Cardiac fibroblast (primary cell): ENCODE measurements around the gene VDR.
A peak's percentile ranks its signal among the peaks of the same experiment; 100 is the strongest.

Source experiments
- DNase-seq, 2 donors: peaks; one replicate each; pipeline versions ENCODE4 v3.0.0 to v3.0.0-alpha.2; 2010; ENCODE audit warnings: low read depth in 2 of 2
- H3K4me3 ChIP-seq, 2 donors: replicated peaks in 1 of 2; 1 replicate in 1 of 2; 2 replicates in 1 of 2; pipeline ENCODE4 v1.5.1; 2011; ENCODE audit warnings: low read depth in 2 of 2, low read length in 2 of 2, mild to moderate bottlenecking in 2 of 2, moderate library complexity in 1 of 2
- TF ChIP-seq, protein P1 (sequence below): IDR thresholded peaks from one replicate; pipeline ENCODE4 v1.5.1; 2011; ENCODE audit warnings: low read depth, mild to moderate bottlenecking, low read length, inconsistent platforms

The VDR gene

DNA sequence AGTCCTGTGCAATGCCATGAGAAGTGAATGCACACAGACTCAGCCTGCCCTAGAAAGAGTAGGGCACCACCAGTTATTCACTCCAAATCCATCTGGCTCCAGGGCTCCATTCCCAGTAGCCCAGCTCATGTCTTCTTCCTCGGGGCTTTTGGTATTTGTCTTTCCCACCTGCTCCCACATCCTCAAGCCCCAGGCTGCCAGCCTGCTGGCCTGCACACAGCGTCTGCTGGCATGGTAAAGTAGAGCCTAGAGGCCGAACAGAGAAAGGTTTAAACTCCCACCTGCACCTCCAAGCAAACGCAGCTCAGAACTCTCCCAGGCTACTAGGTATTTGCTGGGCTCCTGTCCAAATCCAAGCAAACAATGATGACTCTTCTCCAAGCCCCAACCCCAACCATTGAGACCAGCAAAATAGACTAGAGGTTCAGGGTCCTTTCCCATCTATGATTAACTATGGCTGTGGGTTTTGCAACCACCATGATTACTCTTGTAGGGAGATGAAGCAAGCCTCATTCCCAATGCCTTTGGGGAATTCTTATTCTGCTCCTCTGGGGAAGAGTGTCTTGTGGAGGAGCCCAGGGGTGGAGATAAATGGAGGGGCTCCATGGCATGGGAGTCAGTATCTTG lies 5.2 kb upstream of the VDR start:
- TF ChIP-seq, protein P1, sequence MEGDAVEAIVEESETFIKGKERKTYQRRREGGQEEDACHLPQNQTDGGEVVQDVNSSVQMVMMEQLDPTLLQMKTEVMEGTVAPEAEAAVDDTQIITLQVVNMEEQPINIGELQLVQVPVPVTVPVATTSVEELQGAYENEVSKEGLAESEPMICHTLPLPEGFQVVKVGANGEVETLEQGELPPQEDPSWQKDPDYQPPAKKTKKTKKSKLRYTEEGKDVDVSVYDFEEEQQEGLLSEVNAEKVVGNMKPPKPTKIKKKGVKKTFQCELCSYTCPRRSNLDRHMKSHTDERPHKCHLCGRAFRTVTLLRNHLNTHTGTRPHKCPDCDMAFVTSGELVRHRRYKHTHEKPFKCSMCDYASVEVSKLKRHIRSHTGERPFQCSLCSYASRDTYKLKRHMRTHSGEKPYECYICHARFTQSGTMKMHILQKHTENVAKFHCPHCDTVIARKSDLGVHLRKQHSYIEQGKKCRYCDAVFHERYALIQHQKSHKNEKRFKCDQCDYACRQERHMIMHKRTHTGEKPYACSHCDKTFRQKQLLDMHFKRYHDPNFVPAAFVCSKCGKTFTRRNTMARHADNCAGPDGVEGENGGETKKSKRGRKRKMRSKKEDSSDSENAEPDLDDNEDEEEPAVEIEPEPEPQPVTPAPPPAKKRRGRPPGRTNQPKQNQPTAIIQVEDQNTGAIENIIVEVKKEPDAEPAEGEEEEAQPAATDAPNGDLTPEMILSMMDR: no peak
- peak in 1 of 2 donors; percentile 49 for DNase-seq
- H3K4me3 ChIP-seq: no peak overlapping the region

DNA sequence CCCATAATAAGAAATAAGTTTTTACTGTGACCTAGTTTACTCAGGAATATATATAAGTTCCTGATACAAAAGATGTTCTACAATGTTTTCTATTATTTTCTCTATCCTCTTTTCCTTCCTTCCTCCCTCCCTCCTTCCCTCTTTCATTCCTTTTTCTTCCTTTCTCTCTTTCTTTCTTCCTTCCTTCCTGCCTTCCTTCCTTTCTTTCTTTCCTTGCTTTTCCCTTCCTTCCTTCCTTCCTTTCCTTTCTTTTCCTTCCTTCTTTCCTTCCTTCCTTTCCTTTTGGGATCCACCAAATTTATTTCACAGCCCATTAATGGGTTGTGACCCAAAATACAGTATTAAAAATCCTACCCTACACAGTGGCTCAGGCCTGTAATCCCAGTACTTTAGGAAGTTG lies 3.9 kb upstream of the VDR start:
- no peak overlapping the region for H3K4me3 ChIP-seq
- TF ChIP-seq, protein P1: no peak
- no peak for DNase-seq

DNA sequence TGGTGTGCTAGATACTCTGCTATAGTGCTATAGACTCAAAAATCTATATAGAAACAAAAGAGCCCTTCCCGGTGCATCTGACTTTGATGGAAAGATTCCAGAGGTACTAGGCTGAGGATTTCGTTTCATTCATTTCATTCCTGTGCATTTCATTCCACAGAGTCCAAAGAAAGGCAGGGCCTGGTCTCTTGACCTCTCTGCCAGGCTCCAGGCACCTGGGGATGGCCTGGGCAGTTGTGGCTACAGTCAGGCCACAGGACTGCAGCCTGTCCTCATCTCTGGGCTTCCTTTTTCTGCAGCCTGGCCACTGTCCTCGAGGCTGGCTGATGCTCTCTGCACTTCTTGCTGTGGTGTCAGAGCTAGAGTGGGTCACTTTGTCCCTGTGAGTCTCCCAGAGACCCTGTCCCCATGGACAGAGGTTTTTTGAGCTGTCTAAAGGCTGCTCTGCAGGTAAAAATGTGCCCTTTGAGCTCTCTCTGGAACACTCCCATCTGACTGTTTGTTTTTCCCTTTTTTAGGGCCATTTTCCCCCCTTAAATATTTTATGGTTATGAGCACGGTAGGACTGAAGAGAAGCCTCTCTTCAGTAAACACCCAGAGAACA lies 3.2 kb upstream of the VDR start:
- DNase-seq: no peak
- TF ChIP-seq, protein P1: no peak
- no peak overlapping the region for H3K4me3 ChIP-seq

DNA sequence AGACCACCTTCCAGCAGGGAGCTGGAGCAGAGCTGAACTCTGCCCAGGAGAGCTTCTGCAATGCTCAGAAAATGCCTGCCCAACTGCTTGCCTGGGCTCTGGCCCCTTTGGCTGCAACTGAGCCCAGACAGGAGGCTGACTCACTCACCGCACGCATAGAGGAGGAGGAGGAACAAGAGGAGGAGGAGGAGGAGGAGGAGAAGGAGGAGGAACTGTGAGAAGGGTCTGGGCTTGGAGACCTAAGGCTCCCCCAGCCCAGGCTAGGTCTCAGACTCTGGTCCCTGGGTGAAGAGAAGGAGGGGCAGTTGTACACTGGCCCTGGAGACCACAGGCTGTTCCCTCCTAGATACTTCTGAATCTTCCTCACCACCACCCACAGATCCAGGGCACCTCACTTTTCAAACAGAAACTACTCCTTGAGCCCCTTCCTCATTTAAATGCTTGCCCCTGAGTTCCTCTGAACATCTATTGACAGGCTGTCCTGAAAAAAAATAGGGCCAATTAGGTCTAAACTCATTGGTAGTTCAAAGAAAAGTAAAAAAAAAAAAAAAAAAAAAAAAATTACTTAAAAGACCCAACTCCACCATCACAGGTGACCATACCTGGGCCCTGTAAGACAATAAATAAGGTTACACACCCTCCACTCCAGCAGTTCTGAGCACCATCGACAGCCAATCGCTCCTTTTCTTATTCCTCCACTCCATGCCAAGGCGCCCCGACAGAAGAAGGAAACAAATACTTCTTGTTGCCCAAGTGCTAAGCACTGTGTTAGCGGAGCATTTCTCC lies 674 bp downstream of the VDR start:
- DNase-seq: peak; percentile 77 to 83
- TF ChIP-seq, protein P1: no peak

DNA sequence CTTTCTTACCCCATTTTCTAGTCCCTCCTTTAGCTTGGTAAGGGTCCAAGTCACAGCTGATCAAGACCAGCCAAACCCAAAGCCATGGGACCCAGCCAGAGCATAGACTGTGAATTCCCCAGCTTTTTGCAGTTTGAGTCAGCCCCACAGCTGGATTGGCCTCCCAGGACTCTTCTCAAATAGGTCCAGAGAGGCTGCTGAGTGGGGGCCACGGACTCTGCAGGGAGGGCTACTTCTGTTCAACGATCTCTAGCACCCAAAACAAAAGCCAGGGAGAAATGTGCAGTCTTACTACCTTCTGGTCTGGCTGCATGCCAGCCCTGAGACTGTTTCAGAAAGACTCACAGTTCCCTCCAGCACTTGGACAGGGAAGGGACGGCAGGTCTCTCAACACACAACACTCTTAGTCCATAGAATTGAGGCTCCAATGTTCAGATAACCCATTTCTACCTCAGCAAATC lies 1.6 kb downstream of the VDR start:
- DNase-seq: peak; percentile 70 to 80
- H3K4me3 ChIP-seq: peak overlapping the region; percentile 32 to 82
- TF ChIP-seq, protein P1: no peak

More for the DNA sequence above, 674 bp downstream of the VDR start:
- peak overlapping the region; percentile 68 to 82 for H3K4me3 ChIP-seq

DNA sequence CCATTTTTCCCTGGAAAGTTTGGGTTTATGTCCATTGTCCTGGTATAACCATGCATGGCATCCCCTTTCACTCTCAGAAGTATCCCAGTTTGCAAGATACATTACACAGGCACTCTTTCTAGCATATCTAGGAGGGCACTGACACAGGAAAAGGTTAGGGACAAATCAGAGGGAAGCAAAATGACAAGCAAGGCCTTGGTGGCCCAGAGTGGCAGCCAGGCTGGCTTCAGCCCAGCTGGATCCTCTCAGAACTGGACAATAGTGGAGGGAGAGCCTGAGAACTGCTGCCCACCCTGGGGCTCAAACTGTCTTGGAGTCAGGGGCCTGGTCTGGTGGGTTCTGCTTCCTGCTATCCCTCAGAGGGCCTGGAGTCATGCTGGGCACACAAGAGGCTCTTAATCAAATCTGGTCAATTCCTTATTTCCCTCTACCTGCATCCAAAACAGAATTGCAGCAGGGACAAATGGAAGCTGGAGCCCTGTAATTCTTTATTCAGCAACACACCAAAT lies 2.6 kb downstream of the VDR start:
- TF ChIP-seq, protein P1: no peak
- DNase-seq: no peak
- H3K4me3 ChIP-seq: no peak overlapping the region
